MCF 10A (cell line): Measurements from ENCODE around the gene TBCC. TPM values are rescaled to one million over a fixed set of nuclear protein-coding genes. Genes with fewer than 3 reads are reported as not detected.

Experiments
- BruUV-seq: library from RNA; stranded (reverse); fragments of 400-500 nt; replicated peaks from 2 replicates; lab custom pipeline; 2021; lab: Mats Ljungman, UMichigan
- CTCF ChIA-PET: fragments of 300-600 bp; sonication (Branson Sonifier 250); formaldehyde crosslinking; extraction: SDS; loops from one replicate; lab custom pipeline; 2021; ENCODE audit warnings: antibody characterized with exemption, inconsistent platforms; lab: Yijun Ruan, JAX
- POLR2A ChIA-PET: fragments of 300-600, 350-650 bp; sonication (Branson Sonifier 250); formaldehyde crosslinking; extraction: SDS; loops from one replicate; lab custom pipeline; 2020; ENCODE audit warnings: antibody characterized with exemption, inconsistent platforms; lab: Yijun Ruan, JAX
- DNase-seq: peaks from one replicate; pipeline ENCODE4 v3.0.0-alpha.2; 2018; ENCODE audit not compliant: unreplicated experiment
- H3K27ac Mint-ChIP-seq: one replicate; pipeline ENCODE4 v1.8.0; 2022; ENCODE audit warnings: mild to moderate bottlenecking, low read depth, mixed read lengths; ENCODE audit not compliant: unreplicated experiment
- H3K27me3 Mint-ChIP-seq: one replicate; pipeline ENCODE4 v1.8.0; 2022; ENCODE audit warnings: mixed read lengths; ENCODE audit not compliant: insufficient read depth, unreplicated experiment
- H3K36me3 Mint-ChIP-seq: one replicate; pipeline ENCODE4 v1.8.0; 2022; ENCODE audit warnings: mild to moderate bottlenecking, moderate library complexity, mixed read lengths; ENCODE audit not compliant: insufficient read depth, unreplicated experiment
- H3K4me1 Mint-ChIP-seq: one replicate; pipeline ENCODE4 v1.8.0; 2022; ENCODE audit warnings: mixed read lengths; ENCODE audit not compliant: insufficient read depth, unreplicated experiment
- H3K4me3 Mint-ChIP-seq: one replicate; pipeline ENCODE4 v1.8.0; 2022; ENCODE audit warnings: mild to moderate bottlenecking, moderate library complexity, mixed read lengths; ENCODE audit not compliant: unreplicated experiment
- H3K9me3 Mint-ChIP-seq: one replicate; pipeline ENCODE4 v1.8.0; 2022; ENCODE audit warnings: mixed read lengths; ENCODE audit not compliant: unreplicated experiment
- intact Hi-C: fragments of 100-400 bp; cut with micrococcal nuclease; formaldehyde crosslinking; loops from 2 replicates; pipeline ENCODE4 v1.14.1; 2022
- total RNA-seq: library from RNA; stranded (reverse); gene quantifications from 2 replicates; pipeline ENCODE4 v1.2.3, GENCODE V29; 2022
- TF ChIP-seq, protein P1 (sequence below): fragments of 200-600 bp; IDR thresholded peaks from one replicate; pipeline ENCODE4 v1.8.0; 2022; ENCODE audit warnings: antibody characterized with exemption, mild to moderate bottlenecking; ENCODE audit not compliant: unreplicated experiment

TBCC gene
- total RNA-seq, 1 experiment from 2014 or later = 13.7 TPM

DNA sequence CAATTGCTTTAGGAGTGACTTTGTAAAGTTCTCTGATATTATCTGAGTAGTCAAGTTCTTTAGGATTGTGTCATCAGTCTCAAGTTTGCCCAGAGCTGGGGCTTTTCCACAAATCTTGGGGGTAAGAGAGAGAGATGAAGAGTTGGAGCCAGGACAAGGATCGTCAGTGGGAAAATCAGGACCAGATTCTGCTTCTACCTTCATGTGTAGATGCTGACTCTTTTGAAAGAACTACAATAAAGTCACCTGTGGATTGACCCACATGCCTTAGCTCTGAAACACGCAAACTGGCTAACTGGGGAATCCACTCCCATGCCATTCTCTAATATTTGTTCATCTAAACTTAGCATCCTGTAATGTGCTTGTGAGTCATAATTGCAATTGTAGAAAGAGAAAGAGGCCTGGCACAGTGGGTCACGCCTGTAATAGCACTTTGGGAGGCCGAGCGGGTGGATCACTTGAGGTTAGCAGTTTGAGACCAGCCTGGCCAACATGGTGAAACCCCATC, 20.3 kb upstream of the TBCC start:
- Mint-ChIP-seq H3K27me3 (no peaks in the 10 kb centered on the region), H3K36me3 (peaks cover 5% of the 10 kb centered on the region), H3K4me3 (no peak overlapping the region), H3K4me1 (peaks cover 11% of the 10 kb centered on the region), H3K9me3 (no peaks in the 10 kb centered on the region), H3K27ac (peak overlapping the region; percentile 79)
- POLR2A ChIA-PET = interaction anchor here (0.7 to 6.7 kb wide), 6 partner anchors 10 to 331 kb away, joined by 3 to 37 read pairs (median 11); partner anchors contain the start of genes BICRAL and TBCC
- BruUV-seq = no TSS peak
- DNase-seq = peak; percentile 61
- CTCF ChIA-PET = no interaction called here
- TF ChIP-seq, protein P1, sequence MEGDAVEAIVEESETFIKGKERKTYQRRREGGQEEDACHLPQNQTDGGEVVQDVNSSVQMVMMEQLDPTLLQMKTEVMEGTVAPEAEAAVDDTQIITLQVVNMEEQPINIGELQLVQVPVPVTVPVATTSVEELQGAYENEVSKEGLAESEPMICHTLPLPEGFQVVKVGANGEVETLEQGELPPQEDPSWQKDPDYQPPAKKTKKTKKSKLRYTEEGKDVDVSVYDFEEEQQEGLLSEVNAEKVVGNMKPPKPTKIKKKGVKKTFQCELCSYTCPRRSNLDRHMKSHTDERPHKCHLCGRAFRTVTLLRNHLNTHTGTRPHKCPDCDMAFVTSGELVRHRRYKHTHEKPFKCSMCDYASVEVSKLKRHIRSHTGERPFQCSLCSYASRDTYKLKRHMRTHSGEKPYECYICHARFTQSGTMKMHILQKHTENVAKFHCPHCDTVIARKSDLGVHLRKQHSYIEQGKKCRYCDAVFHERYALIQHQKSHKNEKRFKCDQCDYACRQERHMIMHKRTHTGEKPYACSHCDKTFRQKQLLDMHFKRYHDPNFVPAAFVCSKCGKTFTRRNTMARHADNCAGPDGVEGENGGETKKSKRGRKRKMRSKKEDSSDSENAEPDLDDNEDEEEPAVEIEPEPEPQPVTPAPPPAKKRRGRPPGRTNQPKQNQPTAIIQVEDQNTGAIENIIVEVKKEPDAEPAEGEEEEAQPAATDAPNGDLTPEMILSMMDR = no peak
- intact Hi-C loops = no loop called here

DNA sequence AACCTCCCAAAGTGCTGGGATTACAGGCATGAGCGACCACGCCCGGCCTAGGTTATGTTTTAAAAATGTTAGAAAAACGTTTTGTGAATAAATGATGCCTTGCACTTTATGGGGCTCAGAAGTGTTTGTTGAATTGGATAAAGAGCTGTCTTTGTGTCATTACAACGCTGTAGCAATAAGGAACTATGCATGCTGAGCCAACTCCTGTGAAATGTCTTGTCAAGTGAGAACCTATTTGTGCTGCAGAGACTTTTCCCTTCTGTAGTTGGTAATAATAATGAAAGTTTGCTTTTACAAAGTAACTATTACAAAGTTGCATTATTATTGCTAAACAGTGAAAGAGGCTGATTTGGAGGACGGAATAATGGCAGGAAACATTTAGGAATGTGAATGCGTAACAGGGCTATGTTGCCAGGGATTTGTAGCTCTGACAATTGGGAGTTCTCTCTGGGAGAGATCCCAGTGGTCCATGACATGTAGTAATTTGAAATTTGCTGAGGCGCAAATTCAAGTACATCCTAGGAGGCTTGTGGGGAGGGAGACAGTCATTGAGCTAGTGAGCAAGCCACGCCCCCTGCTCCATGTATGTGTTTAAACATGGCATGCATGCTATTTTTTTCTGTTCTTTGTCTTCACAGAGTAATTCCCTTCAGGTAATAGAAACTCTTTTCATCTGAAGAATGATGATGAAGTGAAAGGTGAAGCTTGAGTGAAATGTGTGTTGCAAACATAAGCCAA, 19.2 kb upstream of the TBCC start:
- BruUV-seq = no TSS peak
- Mint-ChIP-seq H3K27ac (peak overlapping the region; percentile 79), H3K4me1 (peaks cover 11% of the 10 kb centered on the region), H3K9me3 (no peaks in the 10 kb centered on the region), H3K4me3 (no peak overlapping the region), H3K27me3 (no peaks in the 10 kb centered on the region), H3K36me3 (peaks cover 7% of the 10 kb centered on the region)
- intact Hi-C loops = no loop called here
- no peak for DNase-seq
- ChIA-PET CTCF (no interaction called here), POLR2A (interaction anchor here (0.7 to 6.7 kb wide), 5 partner anchors 16 to 527 kb away, joined by 3 to 37 read pairs (median 17); partner anchors contain the start of genes BICRAL and TBCC)
- TF ChIP-seq, protein P1 = no peak

DNA sequence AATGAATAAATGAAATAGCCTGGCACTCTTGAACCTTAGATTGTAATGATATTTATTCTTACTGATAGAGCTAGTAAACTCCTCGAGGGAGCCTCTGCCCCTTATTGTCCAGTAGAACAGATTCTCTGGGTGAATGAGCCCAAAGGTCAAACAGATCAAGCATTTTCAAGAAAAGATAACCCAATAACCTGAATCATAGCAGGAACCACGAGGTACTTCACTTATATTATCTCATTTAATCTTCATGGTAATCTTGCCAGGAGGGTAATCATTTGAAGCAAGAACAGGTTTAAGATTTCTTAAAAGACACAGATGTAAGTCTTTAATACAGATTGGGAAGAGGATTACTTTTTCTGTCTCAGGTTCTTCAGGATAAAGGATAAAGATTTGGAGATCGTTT, 17.0 kb upstream of the TBCC start:
- H3K27me3 Mint-ChIP-seq = no peaks in the 10 kb centered on the region
- H3K4me3 Mint-ChIP-seq = no peak overlapping the region
- no TSS peak for BruUV-seq
- no peak overlapping the region for H3K27ac Mint-ChIP-seq
- DNase-seq = no peak
- TF ChIP-seq, protein P1 = no peak
- no peaks in the 10 kb centered on the region for H3K9me3 Mint-ChIP-seq
- CTCF ChIA-PET = no interaction called here
- peaks cover 11% of the 10 kb centered on the region for H3K4me1 Mint-ChIP-seq
- peaks cover 12% of the 10 kb centered on the region for H3K36me3 Mint-ChIP-seq
- POLR2A ChIA-PET = interaction anchor here (0.6 to 2.5 kb wide), 4 partner anchors 13 to 279 kb away, joined by 3 to 10 read pairs (median 4); partner anchors contain the start of gene BICRAL
- intact Hi-C loops = no loop called here

DNA sequence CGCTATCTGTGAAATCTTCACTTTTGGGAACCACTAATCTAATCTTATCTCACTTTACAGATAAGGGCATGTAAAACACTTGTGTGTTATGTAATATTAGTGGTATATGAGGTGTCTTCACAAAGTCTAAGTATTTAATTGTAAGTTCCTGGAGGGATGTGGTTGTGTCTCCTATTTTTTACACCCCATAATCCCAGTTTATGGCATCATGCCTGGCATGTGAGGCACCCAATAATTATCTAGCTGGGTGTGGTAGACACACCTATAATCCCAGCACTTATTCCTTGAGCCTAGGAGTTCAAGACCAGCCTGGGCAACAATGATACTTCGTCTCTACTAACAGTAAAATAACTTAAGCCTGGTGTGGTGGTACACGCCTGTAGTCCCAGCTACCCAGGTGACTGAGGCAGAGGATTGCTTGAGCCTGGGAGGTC, 16.5 kb upstream of the TBCC start:
- Mint-ChIP-seq H3K36me3 (peaks cover 12% of the 10 kb centered on the region), H3K9me3 (no peaks in the 10 kb centered on the region), H3K27me3 (no peaks in the 10 kb centered on the region), H3K4me1 (peaks cover 11% of the 10 kb centered on the region), H3K27ac (no peak overlapping the region), H3K4me3 (no peak overlapping the region)
- TF ChIP-seq, protein P1 = no peak
- CTCF ChIA-PET = interaction anchor here (0.6 to 1.2 kb wide), 2 partner anchors 17 to 131 kb away, joined by 3 to 4 read pairs; no protein-coding TSS in a partner anchor
- intact Hi-C loops = no loop called here
- no peak for DNase-seq
- no TSS peak for BruUV-seq
- POLR2A ChIA-PET = interaction anchor here (0.6 to 2.5 kb wide), 4 partner anchors 13 to 19 kb away, joined by 3 to 10 read pairs (median 4); partner anchors contain the start of gene BICRAL
